NK-92 (cell line): ENCODE data around the gene ZNF490.

Source experiments
- DNase-seq: peaks from one replicate; lab custom pipeline; 2025; ENCODE audit not compliant: unreplicated experiment; lab: John Stamatoyannopoulos, UW

ZNF490 gene

GRCh38 chr19:12545267-12545666 is 65.3 kb downstream of the ZNF490 start:
- no peak for DNase-seq

DNA sequence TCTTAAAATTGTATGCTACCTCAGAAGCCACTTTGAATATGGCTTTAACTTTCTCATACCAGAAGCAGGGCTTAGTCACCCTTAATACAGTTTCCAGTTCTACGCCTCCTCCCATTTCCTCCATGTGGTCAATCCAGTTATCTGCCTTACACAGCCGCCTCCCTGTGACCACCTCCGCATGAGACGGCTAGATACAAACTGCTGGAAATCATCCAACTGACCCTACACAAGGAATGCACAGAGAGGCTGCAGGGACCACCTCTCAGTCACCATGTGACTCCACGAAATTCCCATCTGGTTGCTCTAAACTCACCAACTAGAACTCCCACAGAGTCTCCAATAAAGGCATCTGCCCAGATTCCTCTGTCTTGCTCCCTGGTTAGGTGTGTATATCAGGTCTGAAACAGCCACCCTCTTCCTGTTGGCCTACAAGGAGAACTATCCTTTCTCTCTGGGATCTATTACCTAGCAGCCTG is 66.2 kb downstream of the ZNF490 start:
- no peak for DNase-seq

GRCh38 chr19:12543855-12544254 is 66.8 kb downstream of the ZNF490 start:
- DNase-seq: no peak
